Measurements from ENCODE around the gene KARS1.
"Not testable (repeated sequence)": the region's sequence is repeated elsewhere in the genome, so short reads cannot be mapped to it uniquely, and the experiment has no call there.

The KARS1 gene

GRCh38 chr16:75599452-75600277, 47.8 kb downstream of the KARS1 start:
- H3K4me3 ChIP-seq (ENCODE audit: low read length) = no peak overlapping the region
- DNase-seq (ENCODE audit: low read depth) = no peak
- TF ChIP-seq, protein P1, sequence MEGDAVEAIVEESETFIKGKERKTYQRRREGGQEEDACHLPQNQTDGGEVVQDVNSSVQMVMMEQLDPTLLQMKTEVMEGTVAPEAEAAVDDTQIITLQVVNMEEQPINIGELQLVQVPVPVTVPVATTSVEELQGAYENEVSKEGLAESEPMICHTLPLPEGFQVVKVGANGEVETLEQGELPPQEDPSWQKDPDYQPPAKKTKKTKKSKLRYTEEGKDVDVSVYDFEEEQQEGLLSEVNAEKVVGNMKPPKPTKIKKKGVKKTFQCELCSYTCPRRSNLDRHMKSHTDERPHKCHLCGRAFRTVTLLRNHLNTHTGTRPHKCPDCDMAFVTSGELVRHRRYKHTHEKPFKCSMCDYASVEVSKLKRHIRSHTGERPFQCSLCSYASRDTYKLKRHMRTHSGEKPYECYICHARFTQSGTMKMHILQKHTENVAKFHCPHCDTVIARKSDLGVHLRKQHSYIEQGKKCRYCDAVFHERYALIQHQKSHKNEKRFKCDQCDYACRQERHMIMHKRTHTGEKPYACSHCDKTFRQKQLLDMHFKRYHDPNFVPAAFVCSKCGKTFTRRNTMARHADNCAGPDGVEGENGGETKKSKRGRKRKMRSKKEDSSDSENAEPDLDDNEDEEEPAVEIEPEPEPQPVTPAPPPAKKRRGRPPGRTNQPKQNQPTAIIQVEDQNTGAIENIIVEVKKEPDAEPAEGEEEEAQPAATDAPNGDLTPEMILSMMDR (conservative IDR thresholded peaks at IDR 0.05; ENCODE audit: low read depth, low read length) = no peak

- TF ChIP-seq, protein P1 (conservative IDR thresholded peaks at IDR 0.05; ENCODE audit: low read depth, low read length) = no peak
- no peak for DNase-seq (ENCODE audit: low read depth)
- no peak overlapping the region for H3K4me3 ChIP-seq (ENCODE audit: low read length)
These were observed 53.3 kb downstream of the KARS1 start for GRCh38 chr16:75593825-75594820.

DNA sequence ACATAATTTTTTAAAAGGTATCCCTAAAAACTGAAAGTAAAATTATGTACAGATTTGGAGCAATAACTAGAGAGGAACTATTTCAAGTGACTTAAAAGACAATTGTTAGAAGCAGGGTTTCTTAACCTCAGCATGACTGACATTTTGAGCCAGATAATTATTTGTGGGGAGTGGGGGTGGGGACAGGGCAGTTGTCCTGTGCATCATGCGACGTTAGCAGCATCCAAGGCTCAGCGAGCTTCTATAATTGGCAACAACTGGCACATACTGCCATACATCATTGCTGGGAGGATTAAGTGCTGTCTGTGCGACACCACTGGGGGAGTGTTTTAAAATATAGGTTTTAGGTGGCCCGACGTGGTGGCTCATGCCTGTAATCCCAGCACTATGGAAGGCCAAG, 54.2 kb downstream of the KARS1 start:
- no peak overlapping the region for H3K4me3 ChIP-seq (ENCODE audit: low read length)
- TF ChIP-seq, protein P1 (conservative IDR thresholded peaks at IDR 0.05; ENCODE audit: low read depth, low read length) = no peak
- DNase-seq (ENCODE audit: low read depth) = no peak

- not testable (repeated sequence) for DNase-seq (ENCODE audit: low read depth); H3K4me3 ChIP-seq (ENCODE audit: low read length)
These were observed 55.5 kb downstream of the KARS1 start for GRCh38 chr16:75591927-75592326.

DNA sequence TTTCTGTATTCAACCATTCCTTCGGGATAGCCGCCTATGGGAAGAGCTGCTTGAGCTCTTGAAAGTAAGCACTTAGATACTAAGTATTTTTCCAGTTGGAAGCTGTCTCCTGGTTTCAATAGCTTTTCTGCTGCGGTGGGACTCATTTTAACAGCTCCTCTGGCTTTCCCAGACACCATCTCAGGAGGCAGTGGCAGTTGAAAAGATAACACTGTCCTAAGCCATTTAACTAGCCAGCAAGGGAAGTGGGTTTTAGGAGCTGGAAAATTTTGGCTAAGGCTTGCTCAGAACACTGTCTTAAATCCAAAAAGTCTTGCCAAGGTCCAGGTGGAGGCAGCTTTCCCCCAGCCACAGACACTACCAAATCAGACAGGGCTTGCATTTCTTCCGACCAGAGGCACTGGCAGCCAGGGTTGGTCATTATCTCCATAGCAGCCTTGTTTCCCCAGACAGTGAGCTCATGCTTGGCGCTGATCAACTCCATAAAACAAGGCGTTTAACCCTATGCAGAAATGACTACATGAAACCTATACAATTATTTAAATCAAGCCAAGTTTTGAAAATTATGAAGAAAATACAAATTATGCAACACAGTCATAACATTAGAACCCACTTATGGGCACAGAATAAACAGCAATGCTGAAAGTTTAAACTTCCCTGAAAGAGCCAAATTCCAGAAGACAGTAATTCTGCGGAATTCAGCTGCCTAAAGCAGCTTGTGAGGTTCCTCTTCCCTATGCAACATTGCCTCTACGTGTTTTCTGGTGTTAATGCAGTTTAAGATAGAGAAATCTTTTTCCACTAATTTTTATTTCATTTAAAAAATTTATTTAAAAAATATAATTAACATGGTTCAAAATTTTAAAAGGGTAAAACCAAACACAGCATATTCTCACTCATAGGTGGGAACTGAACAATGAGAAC, 56.3 kb downstream of the KARS1 start:
- TF ChIP-seq, protein P1 (conservative IDR thresholded peaks at IDR 0.05; ENCODE audit: low read depth, low read length) = peak; percentile 31
- no peak overlapping the region for H3K4me3 ChIP-seq (ENCODE audit: low read length)
- peak; percentile 32 for DNase-seq (ENCODE audit: low read depth)

DNA sequence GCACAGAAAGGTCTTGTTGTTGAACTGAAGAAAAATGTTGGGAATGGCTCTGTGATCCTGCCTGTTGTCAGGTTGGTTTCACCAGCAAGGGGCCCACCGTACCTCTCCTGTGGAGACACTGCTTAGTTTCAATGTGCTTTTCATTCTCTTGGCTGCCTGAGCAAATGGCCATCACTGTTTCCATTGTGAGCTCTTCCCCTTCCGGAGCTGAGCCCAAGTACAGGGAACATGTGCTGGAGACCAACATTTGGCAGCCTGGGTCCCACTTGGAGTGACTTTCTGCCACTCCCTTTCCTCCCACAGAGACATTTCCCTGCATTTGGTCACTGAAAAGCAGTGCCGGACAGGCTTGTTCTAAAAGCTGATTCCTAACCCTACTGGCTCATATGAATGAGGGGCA, 58.2 kb downstream of the KARS1 start:
- H3K4me3 ChIP-seq (ENCODE audit: low read length) = no peak overlapping the region
- TF ChIP-seq, protein P1 (conservative IDR thresholded peaks at IDR 0.05; ENCODE audit: low read depth, low read length) = no peak
- DNase-seq (ENCODE audit: low read depth) = no peak

Measured in retinal pigment epithelial cell (primary cell).